ENCODE results near the gene OPA1. TPM values are rescaled to one million over a fixed set of nuclear protein-coding genes. Genes with fewer than 3 reads are reported as not detected.

The OPA1 gene
- total and polyA plus RNA-seq, 2 of the 8 experiments (the other 6 are each of a cell fraction or from before 2014, with no cell fraction given), result 20.3 to 109 TPM

DNA sequence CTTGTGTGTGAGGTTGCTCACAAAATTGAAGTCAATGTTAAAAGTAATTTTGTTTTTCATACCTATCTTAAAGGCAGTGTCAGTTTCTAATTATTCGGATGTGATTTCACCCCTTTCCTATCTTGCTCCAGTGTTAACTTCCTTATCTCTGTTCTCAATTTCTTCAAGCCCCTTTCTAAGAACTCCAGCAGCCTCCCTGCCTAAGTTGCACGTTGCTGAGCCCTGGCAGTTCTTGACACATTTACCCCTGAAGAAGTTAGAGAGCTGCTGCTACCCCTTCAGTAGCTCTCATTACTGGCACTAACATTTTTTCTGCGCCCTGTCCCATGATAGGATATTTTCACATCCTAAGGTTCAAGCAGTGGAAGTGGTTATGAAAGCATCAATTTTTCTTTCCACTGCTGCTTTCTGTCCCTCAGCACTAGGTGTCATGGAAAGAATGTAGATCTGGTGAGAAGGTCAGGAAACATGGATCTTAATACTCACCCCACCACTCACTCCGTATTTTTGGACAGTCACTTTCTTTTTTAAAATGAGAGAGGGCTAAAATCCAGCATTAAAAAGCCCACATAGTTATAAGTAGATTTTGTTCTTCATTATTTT is 62.9 kb downstream of the OPA1 start:
- H3K23me2 ChIP-seq (ENCODE audit: low read depth, low read length), result no peaks in the 10 kb centered on the region
- H3K4me3 ChIP-seq (ENCODE audit: extremely low read depth in 1 of 4, insufficient read depth in 2 of 4, low read depth in 3 of 4, low read length in 4 of 4), result no peak overlapping the region
- no peaks in the 10 kb centered on the region for H3K79me1 ChIP-seq (ENCODE audit: low read depth, low read length)
- H3K56ac ChIP-seq (replicated peaks; ENCODE audit: insufficient read length, low read depth, low read length), result no peak overlapping the region
- POLR2A ChIA-PET (ENCODE audit: partially characterized antibody), result no interaction called here
- H3K18ac ChIP-seq (ENCODE audit: extremely low read depth, low read length), result no peak overlapping the region
- H4K5ac ChIP-seq (ENCODE audit: insufficient read length, low read depth, low read length), result no peak overlapping the region
- H3K4me1 ChIP-seq (replicated peaks in 1 of 4; ENCODE audit: control insufficient read depth in 3 of 4, insufficient read depth in 4 of 4, low read length in 3 of 4), result peaks cover 2 to 11% (median 2%) of the 10 kb centered on the region in 4 experiments; a peak in 4 of 7 replicates
- TF ChIP-seq SP1 (IDR thresholded peaks at IDR 0.05; ENCODE audit: low read depth, low read length) (no peak), BCL11A (IDR thresholded peaks at IDR 0.05; ENCODE audit: low read depth in 2 of 2, low read length in 2 of 2) (no peak), TAF1 (IDR thresholded peaks at IDR 0.05; ENCODE audit: low read depth, low read length) (no peak), EZH2 (IDR thresholded peaks at IDR 0.05; ENCODE audit: low read depth, low read length, severe bottlenecking) (no peak), KDM5A (IDR thresholded peaks at IDR 0.05; ENCODE audit: low read length) (no peak), NANOG (IDR thresholded peaks at IDR 0.05; ENCODE audit: insufficient read depth, low read depth, low read length, poor library complexity, severe bottlenecking) (no peak)
- H2BK5ac ChIP-seq (ENCODE audit: low read depth, low read length), result no peak overlapping the region
- H3K79me2 ChIP-seq (ENCODE audit: control insufficient read depth in 1 of 2, insufficient read depth in 2 of 2, low read length in 2 of 2), result no peaks in the 10 kb centered on the region
- no peak overlapping the region for H3K27ac ChIP-seq (ENCODE audit: low read depth, low read length)
- no peaks in the 10 kb centered on the region for H4K20me1 ChIP-seq (replicated peaks in 1 of 2; ENCODE audit: control insufficient read depth in 1 of 2, insufficient read depth in 2 of 2, low read length in 2 of 2)
- H4K91ac ChIP-seq (replicated peaks; ENCODE audit: insufficient read length, low read length), result no peak overlapping the region
- no peak overlapping the region for H2AFZ ChIP-seq (ENCODE audit: low read length)
- DNase-seq (ENCODE audit: low read depth in 1 of 2, low spot score in 2 of 2) (no peak), FAIRE-seq (no peak)
- H3K4ac ChIP-seq (replicated peaks; ENCODE audit: insufficient read length, low read depth, low read length), result no peak overlapping the region
- H3K23ac ChIP-seq (ENCODE audit: insufficient read length), result no peak overlapping the region
- H3K9me3 ChIP-seq (ENCODE audit: insufficient read depth in 2 of 2, low read depth in 1 of 2, low read length in 1 of 2), result no peaks in the 10 kb centered on the region
- no peak overlapping the region for H2BK12ac ChIP-seq (ENCODE audit: low read depth, low read length)
- no peak overlapping the region for H4K8ac ChIP-seq (ENCODE audit: extremely low read depth, insufficient read depth, low read length)
- no peak overlapping the region; a peak in 1 of 7 replicates for H3K9ac ChIP-seq (replicated peaks in 1 of 4; ENCODE audit: extremely low read depth in 1 of 4, low read depth in 3 of 4, low read length in 3 of 4)
- no peak overlapping the region for H2BK120ac ChIP-seq (replicated peaks; ENCODE audit: low read depth, low read length)
- H3K27me3 ChIP-seq (replicated peaks in 1 of 4; ENCODE audit: control insufficient read depth in 3 of 4, extremely low read depth in 1 of 4, insufficient read depth in 3 of 4, low read length in 3 of 4), result no peaks in the 10 kb centered on the region
- WGBS, 2 experiments (ENCODE audit: extremely low coverage in 1 of 2, insufficient coverage in 1 of 2, insufficient read length in 1 of 2, insufficient replicate concordance in 2 of 2, low coverage in 1 of 2, low lambda C conversion rate in 2 of 2, missing lambda C conversion rate in 1 of 2), result 77% methylated on average over 4 of the region's 4 CpGs; no CpG with 5 or more reads in 1 of the 2 experiments
- H3K36me3 ChIP-seq (ENCODE audit: control insufficient read depth in 2 of 4, insufficient read depth in 4 of 4, low read length in 3 of 4), result peaks cover 0 to 49% (median 14%) of the 10 kb centered on the region in 4 experiments; a peak in 4 of 8 replicates
- no peak overlapping the region for H2AK5ac ChIP-seq (ENCODE audit: low read depth, low read length)
- H3K4me2 ChIP-seq (ENCODE audit: insufficient read depth in 1 of 2, low read depth in 2 of 2, low read length in 2 of 2), result no peak overlapping the region
- no peak overlapping the region for H2BK15ac ChIP-seq (ENCODE audit: low read length)
- CTCF ChIA-PET (ENCODE audit: partially characterized antibody), result interaction anchor here (0.9 to 1.2 kb wide), 2 partner anchors 10 kb away, joined by 3 to 6 read pairs; no protein-coding TSS in a partner anchor
- no peak overlapping the region for H3K14ac ChIP-seq (ENCODE audit: insufficient read length)
- H2BK20ac ChIP-seq (ENCODE audit: low read length), result no peak overlapping the region

Measured in H1 (cell line).